ENCODE results near the gene ZNF710. TPM values are rescaled to one million over a fixed set of nuclear protein-coding genes. Genes with fewer than 3 reads are reported as not detected.

The ZNF710 gene
- total and polyA plus RNA-seq, 2 experiments from 2014 or later, result 15.9 to 18.2 TPM

DNA sequence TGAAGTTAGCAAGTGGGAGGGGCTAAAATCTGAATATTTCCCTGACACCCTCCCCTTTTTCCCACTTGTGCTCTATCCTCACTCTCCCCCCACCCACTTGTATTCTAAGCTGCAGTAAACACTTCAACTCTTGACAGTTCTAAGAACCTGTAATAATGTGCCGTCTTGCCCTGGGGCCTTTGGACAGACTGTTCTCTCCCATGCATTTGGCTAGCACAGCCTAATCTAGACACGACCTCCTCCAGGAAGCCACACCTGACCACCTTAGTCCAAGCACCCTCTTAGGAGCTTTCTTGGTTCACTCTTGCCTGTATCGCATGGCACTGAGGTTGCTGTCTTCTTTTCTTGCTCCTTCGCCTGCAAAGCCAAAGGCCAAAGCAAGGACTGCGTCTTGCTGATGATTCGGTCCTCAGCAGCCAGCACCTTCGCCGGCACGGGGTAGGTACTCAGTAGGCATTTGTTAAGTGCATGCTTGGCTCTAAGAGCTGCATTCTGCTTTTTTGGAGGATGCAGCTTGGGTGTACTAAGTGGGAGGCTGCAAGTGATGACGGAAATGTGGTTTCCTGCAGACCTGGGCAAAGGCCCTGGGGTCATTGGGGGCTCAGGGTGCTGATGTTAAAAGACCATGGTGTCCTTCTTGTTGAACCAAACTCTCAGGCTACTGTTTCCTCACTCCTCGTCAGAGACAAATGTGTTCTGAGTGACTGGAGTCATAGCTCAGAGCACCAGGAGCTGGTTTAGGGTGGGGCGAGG lies 2.0 kb upstream of the ZNF710 start (continued):
- TF ChIP-seq POLR2AphosphoS5 (IDR thresholded peaks at IDR 0.05; ENCODE audit: low read depth) (no peak), NANOG (IDR thresholded peaks at IDR 0.05; ENCODE audit: borderline replicate concordance) (no peak)

GRCh38 chr15:89999676-90000185 lies 1.4 kb upstream of the ZNF710 start:
- H3K4me3 ChIP-seq, result peak overlapping the region; percentile 67
- H3K27ac ChIP-seq (ENCODE audit: low read depth), result no peak overlapping the region
- H3K9me2 ChIP-seq (ENCODE audit: insufficient read depth), result no peaks in the 10 kb centered on the region
- H3K36me3 Mint-ChIP-seq (ENCODE audit: low read depth), result peaks cover 7% of the 10 kb centered on the region; the same call in 2 of the 3 replicates
- H3K4me1 ChIP-seq (ENCODE audit: insufficient read depth), result peaks cover 33% of the 10 kb centered on the region
- H3K4me1 Mint-ChIP-seq, result peaks cover 44% of the 10 kb centered on the region
- H2AFZ ChIP-seq, result no peak overlapping the region; the same call in 1 of the 2 replicates
- peaks cover 4% of the 10 kb centered on the region; the same call in 1 of the 3 replicates for H3K9me3 Mint-ChIP-seq
- ATAC-seq, result peak; percentile 68
- DNase-seq (ENCODE audit: low spot score), result peak; percentile 90
- H3K4me2 ChIP-seq, result peak overlapping the region; percentile 99
- peaks cover 35% of the 10 kb centered on the region for H3K27me3 Mint-ChIP-seq (ENCODE audit: insufficient read depth, low read depth, poor library complexity)
- peaks cover 16% of the 10 kb centered on the region for H4K20me1 ChIP-seq (replicated peaks; ENCODE audit: insufficient read depth)
- H3K79me2 ChIP-seq (replicated peaks; ENCODE audit: insufficient read depth), result peaks cover 24% of the 10 kb centered on the region
- no peak overlapping the region for H3K27ac Mint-ChIP-seq
- peaks cover 8% of the 10 kb centered on the region; the same call in 1 of the 2 replicates for H3F3A ChIP-seq (replicated peaks; ENCODE audit: low read depth)
- 0 out of 2 replicates have a peak, but pooled peaks have one; percentile 14 for TF ChIP-seq ETS1 (IDR thresholded peaks at IDR 0.05)
- TF ChIP-seq ZNF331 (CRISPR knock-in tag; IDR thresholded peaks at IDR 0.05; ENCODE audit: low read depth), result no peak
- TF ChIP-seq CREB1 (CRISPR knock-in tag; IDR thresholded peaks at IDR 0.05; ENCODE audit: low read depth), result 0 out of 2 replicates have a peak, but pooled peaks have one; percentile 30
- TF ChIP-seq POLR2AphosphoS5 (IDR thresholded peaks at IDR 0.05; ENCODE audit: low read depth), result peak; percentile 80
- peaks cover 12% of the 10 kb centered on the region for H3K27me3 ChIP-seq (ENCODE audit: insufficient read depth)
- H3K36me3 ChIP-seq (ENCODE audit: insufficient read depth), result no peaks in the 10 kb centered on the region
- peak overlapping the region; percentile 82 for H3K4me3 Mint-ChIP-seq

GRCh38 chr15:90000186-90001001 lies 730 bp upstream of the ZNF710 start:
- H3K9me2 ChIP-seq (ENCODE audit: insufficient read depth), result no peaks in the 10 kb centered on the region
- no peaks in the 10 kb centered on the region for H3K36me3 ChIP-seq (ENCODE audit: insufficient read depth)
- H3K27me3 ChIP-seq (ENCODE audit: insufficient read depth), result peaks cover 12% of the 10 kb centered on the region
- Mint-ChIP-seq H3K9me3 (peaks cover 4% of the 10 kb centered on the region; the same call in 1 of the 3 replicates), H3K36me3 (ENCODE audit: low read depth) (peaks cover 7% of the 10 kb centered on the region; the same call in 2 of the 3 replicates), H3K27me3 (ENCODE audit: insufficient read depth, low read depth, poor library complexity) (peaks cover 35% of the 10 kb centered on the region), H3K4me3 (peak overlapping the region; percentile 89), H3K27ac (peak overlapping the region; percentile 90), H3K4me1 (peaks cover 49% of the 10 kb centered on the region)
- peak overlapping the region; percentile 98 for H3K27ac ChIP-seq (ENCODE audit: low read depth)
- DNase-seq (ENCODE audit: low spot score) (peak; percentile 48), ATAC-seq (peak; percentile 20)
- peak overlapping the region; percentile 99 for H3K4me2 ChIP-seq
- H3F3A ChIP-seq (replicated peaks; ENCODE audit: low read depth), result peaks cover 8% of the 10 kb centered on the region; the same call in 1 of the 2 replicates
- peaks cover 30% of the 10 kb centered on the region for H3K79me2 ChIP-seq (replicated peaks; ENCODE audit: insufficient read depth)
- H4K20me1 ChIP-seq (replicated peaks; ENCODE audit: insufficient read depth), result peaks cover 21% of the 10 kb centered on the region
- peak overlapping the region; percentile 67 for H3K4me3 ChIP-seq
- H2AFZ ChIP-seq, result peak overlapping the region; percentile 53; the same call in 1 of the 2 replicates
- H3K4me1 ChIP-seq (ENCODE audit: insufficient read depth), result peaks cover 40% of the 10 kb centered on the region
- TF ChIP-seq ZNF462 (CRISPR knock-in tag; IDR thresholded peaks at IDR 0.05) (no peak), EZH2phosphoT487 (IDR thresholded peaks at IDR 0.05; ENCODE audit: unreplicated experiment) (no peak)
